Mammary epithelial cell (primary cell): ENCODE results near the gene ARHGAP45.

ENCODE experiments used
- EZH2 ChIP-seq: IDR thresholded peaks from 2 replicates; pipeline ENCODE4 v1.6.1; 2012; ENCODE audit warnings: low read length, inconsistent platforms, borderline replicate concordance
- TF ChIP-seq, protein P1 (sequence below), 2 donors: IDR thresholded peaks in 1 of 2; conservative IDR thresholded peaks in 1 of 2; 2 replicates each; pipeline ENCODE4 v1.5.1; 2011 to 2012; ENCODE audit warnings: inconsistent platforms in 2 of 2, low read length in 2 of 2, mild to moderate bottlenecking in 2 of 2, control low read depth in 1 of 2, low read depth in 1 of 2; ENCODE audit not compliant: insufficient read depth in 1 of 2; ENCODE audit errors: extremely low read depth in 1 of 2

GRCh38 chr19:1133471-1133929 is 66.5 kb downstream of the ARHGAP45 start:
- TF ChIP-seq, protein P1, sequence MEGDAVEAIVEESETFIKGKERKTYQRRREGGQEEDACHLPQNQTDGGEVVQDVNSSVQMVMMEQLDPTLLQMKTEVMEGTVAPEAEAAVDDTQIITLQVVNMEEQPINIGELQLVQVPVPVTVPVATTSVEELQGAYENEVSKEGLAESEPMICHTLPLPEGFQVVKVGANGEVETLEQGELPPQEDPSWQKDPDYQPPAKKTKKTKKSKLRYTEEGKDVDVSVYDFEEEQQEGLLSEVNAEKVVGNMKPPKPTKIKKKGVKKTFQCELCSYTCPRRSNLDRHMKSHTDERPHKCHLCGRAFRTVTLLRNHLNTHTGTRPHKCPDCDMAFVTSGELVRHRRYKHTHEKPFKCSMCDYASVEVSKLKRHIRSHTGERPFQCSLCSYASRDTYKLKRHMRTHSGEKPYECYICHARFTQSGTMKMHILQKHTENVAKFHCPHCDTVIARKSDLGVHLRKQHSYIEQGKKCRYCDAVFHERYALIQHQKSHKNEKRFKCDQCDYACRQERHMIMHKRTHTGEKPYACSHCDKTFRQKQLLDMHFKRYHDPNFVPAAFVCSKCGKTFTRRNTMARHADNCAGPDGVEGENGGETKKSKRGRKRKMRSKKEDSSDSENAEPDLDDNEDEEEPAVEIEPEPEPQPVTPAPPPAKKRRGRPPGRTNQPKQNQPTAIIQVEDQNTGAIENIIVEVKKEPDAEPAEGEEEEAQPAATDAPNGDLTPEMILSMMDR (conservative IDR thresholded peaks at IDR 0.05 in 1 of 2, IDR thresholded peaks at IDR 0.05 in 1 of 2; ENCODE audit: extremely low read depth in 1 of 2, insufficient read depth in 1 of 2, low read depth in 1 of 2, low read length in 2 of 2), result no peak
- no peak for TF ChIP-seq EZH2
